ENCODE data around the gene DDX6.
"Not testable (repeated sequence)": the region's sequence is repeated elsewhere in the genome, so short reads cannot be mapped to it uniquely, and the experiment has no call there.

DNA sequence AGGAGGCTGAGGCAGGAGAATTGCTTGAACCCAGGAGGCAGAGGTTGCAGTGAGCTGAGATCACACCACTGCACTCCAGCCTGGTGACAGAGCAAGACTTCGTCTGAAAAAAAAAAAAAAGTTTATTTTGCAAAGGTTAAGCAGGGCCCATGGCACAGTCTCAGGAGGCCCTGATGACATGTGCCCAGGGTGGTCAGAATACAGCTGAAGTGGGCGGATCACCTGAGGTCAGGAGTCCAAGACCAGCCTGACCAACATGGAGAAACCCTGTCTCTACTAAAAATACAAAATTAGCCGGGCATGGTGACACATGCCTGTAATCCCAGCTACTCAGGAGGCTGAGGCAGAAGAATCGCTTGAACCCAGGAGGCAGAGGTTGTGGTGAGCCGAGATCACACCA, 76.5 kb downstream of the DDX6 start:
- TF ChIP-seq, protein P1, sequence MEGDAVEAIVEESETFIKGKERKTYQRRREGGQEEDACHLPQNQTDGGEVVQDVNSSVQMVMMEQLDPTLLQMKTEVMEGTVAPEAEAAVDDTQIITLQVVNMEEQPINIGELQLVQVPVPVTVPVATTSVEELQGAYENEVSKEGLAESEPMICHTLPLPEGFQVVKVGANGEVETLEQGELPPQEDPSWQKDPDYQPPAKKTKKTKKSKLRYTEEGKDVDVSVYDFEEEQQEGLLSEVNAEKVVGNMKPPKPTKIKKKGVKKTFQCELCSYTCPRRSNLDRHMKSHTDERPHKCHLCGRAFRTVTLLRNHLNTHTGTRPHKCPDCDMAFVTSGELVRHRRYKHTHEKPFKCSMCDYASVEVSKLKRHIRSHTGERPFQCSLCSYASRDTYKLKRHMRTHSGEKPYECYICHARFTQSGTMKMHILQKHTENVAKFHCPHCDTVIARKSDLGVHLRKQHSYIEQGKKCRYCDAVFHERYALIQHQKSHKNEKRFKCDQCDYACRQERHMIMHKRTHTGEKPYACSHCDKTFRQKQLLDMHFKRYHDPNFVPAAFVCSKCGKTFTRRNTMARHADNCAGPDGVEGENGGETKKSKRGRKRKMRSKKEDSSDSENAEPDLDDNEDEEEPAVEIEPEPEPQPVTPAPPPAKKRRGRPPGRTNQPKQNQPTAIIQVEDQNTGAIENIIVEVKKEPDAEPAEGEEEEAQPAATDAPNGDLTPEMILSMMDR (IDR thresholded peaks at IDR 0.05; ENCODE audit: insufficient read depth, low read length, poor library complexity, severe bottlenecking): not testable (repeated sequence)
- TF ChIP-seq EZH2phosphoT487 (conservative IDR thresholded peaks at IDR 0.05; ENCODE audit: low read length): not testable (repeated sequence)
